CD4-positive, alpha-beta T cell (primary cell): Measurements from ENCODE around the gene COL25A1. TPM values are rescaled to one million over a fixed set of nuclear protein-coding genes. Genes with fewer than 3 reads are reported as not detected.

ENCODE experiments used
- ATAC-seq: fragments of 200-7000 bp; cut with Tn5 transposase; one replicate; pipeline ENCODE4 v1.10.0; 2022; ENCODE audit warnings: mild to moderate bottlenecking; ENCODE audit not compliant: poor library complexity
- CTCF ChIA-PET: fragments of 350-600 bp; sonication (Branson Sonifier 250); formaldehyde crosslinking; loops from one replicate; lab custom pipeline; 2021; ENCODE audit warnings: antibody characterized with exemption, inconsistent platforms; lab: Charles Lee
- POLR2A ChIA-PET: fragments of 350-600 bp; sonication (Branson Sonifier 250); formaldehyde crosslinking; loops from one replicate; lab custom pipeline; 2021; ENCODE audit warnings: antibody characterized with exemption, inconsistent platforms; lab: Charles Lee
- DNase-seq, 14 experiments: peaks; one replicate each; pipeline ENCODE4 v3.0.0-alpha.2; 2013 to 2020; ENCODE audit warnings: mixed read lengths in 2 of 14
- H3K27ac ChIP-seq, 2 donors: one replicate each; pipeline versions ENCODE4 v1.5.1 to v1.7.0; 2013; ENCODE audit warnings: low read length in 2 of 2, low read depth in 1 of 2, mild to moderate bottlenecking in 1 of 2
- H3K27me3 ChIP-seq, 2 experiments: 1 replicate in 1 of 2; 2 replicates in 1 of 2; pipeline versions ENCODE4 v1.6.1 to v1.7.0; 2013; ENCODE audit warnings: low read length in 2 of 2, control low read depth in 1 of 2, mild to moderate bottlenecking in 1 of 2, moderate library complexity in 1 of 2; ENCODE audit not compliant: insufficient read depth in 2 of 2, control insufficient read depth in 1 of 2
- H3K36me3 ChIP-seq: one replicate; pipeline ENCODE4 v1.6.1; 2013; ENCODE audit warnings: low read length, control low read depth; ENCODE audit not compliant: insufficient read depth
- H3K4me1 ChIP-seq: one replicate; pipeline ENCODE4 v1.6.1; 2013; ENCODE audit warnings: low read length, control low read depth; ENCODE audit not compliant: insufficient read depth
- H3K4me3 ChIP-seq: one replicate; pipeline ENCODE4 v1.5.1; 2013; ENCODE audit warnings: mild to moderate bottlenecking, low read length, moderate library complexity
- H3K9me3 ChIP-seq, 2 experiments: 1 replicate in 1 of 2; 2 replicates in 1 of 2; pipeline versions ENCODE4 v1.6.1 to v1.7.0; 2013; ENCODE audit warnings: low read length in 2 of 2, mild to moderate bottlenecking in 2 of 2, control low read depth in 1 of 2, moderate library complexity in 1 of 2; ENCODE audit not compliant: control insufficient read depth in 1 of 2, insufficient read depth in 1 of 2
- H3K27ac Mint-ChIP-seq: one replicate; pipeline ENCODE4 v1.8.0; 2020; ENCODE audit warnings: mixed read lengths
- H3K27me3 Mint-ChIP-seq: one replicate; pipeline ENCODE4 v1.8.0; 2021; ENCODE audit warnings: mixed read lengths
- H3K36me3 Mint-ChIP-seq: one replicate; pipeline ENCODE4 v1.8.0; 2021; ENCODE audit warnings: low read depth, mixed read lengths
- H3K4me1 Mint-ChIP-seq: one replicate; pipeline ENCODE4 v1.8.0; 2021; ENCODE audit warnings: low read depth, mixed read lengths
- H3K4me3 Mint-ChIP-seq: one replicate; pipeline ENCODE4 v1.8.0; 2020; ENCODE audit warnings: mild to moderate bottlenecking, mixed read lengths
- H3K9me3 Mint-ChIP-seq: one replicate; pipeline ENCODE4 v1.8.0; 2020; ENCODE audit warnings: mixed read lengths
- CTCF ChIP-seq: fragments of 200-600 bp; IDR thresholded peaks from one replicate; pipeline ENCODE4 v1.8.0; 2022; ENCODE audit warnings: antibody characterized with exemption, mild to moderate bottlenecking
- intact Hi-C, 2 experiments: fragments of 100-400 bp; cut with DNase I in 1 of 2; cut with micrococcal nuclease in 1 of 2; formaldehyde crosslinking; loops; one replicate each; pipeline versions ENCODE4 v1.15.1 to v1.9.0; 2023 to 2025; cut with DNase I, micrococcal nuclease
- total RNA-seq, 174 experiments: library from RNA in 2 of 174; stranded (reverse) in 2 of 174; gene quantifications; one replicate each; pipeline ENCODE4 v1.2.3 and lab custom pipeline; 2021 to 2026

COL25A1 gene
- total RNA-seq, 2 experiments from 2014 or later, result 0.42 TPM; not detected in 1

DNA sequence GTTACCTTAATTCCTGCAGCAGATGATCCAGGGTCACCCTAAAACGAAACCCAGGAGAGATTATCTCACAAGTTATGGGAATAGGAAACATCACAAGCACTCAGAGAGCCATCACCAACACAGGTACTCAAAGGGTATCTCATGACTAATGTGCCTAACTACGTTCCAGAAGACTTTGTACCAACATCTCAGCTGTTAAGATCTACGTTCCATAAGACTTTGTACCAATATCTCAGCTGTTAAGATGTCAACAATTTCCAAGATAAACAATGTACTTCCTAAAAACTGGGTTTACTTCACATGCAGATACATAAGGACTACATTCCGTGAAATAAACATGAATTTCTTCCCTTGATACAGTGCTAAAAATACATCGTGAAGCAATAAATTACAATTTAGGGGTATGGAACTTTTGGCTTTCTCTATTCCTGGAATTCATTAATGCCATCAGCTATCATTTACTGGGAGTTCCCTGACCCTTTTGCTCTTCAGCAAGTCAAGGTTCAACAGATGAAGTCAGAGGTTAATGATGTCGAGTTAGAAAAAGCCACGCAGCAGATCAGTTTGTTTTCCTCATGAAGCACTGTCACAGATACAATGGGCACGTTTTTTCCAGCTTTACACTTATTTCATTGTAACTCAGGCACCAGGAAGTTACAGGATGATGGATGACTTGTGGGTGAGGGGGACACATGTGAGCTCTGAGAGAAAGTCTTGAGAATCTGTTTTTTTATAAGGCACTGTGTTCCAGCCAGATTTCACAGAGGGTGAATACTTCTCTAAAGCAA lies 412.6 kb downstream of the COL25A1 start:
- CTCF ChIA-PET, result no interaction called here
- POLR2A ChIA-PET, result no interaction called here
- ATAC-seq, result no peak

GRCh38 chr4:108888769-108889168 lies 413.7 kb downstream of the COL25A1 start:
- intact Hi-C loops, result no loop called here
- DNase-seq (no peak), ATAC-seq (no peak)
- Mint-ChIP-seq H3K36me3 (no peaks in the 10 kb centered on the region), H3K4me1 (no peaks in the 10 kb centered on the region), H3K27me3 (peaks cover 4% of the 10 kb centered on the region), H3K9me3 (no peaks in the 10 kb centered on the region), H3K27ac (no peak overlapping the region), H3K4me3 (no peak overlapping the region)
- no peak for TF ChIP-seq CTCF
- Histone ChIP-seq H3K4me3 (no peak overlapping the region), H3K9me3 (no peaks in the 10 kb centered on the region), H3K4me1 (no peaks in the 10 kb centered on the region), H3K27me3 (no peaks in the 10 kb centered on the region), H3K27ac (no peak overlapping the region), H3K36me3 (no peaks in the 10 kb centered on the region)
- CTCF ChIA-PET, result no interaction called here
- POLR2A ChIA-PET, result no interaction called here

More for the DNA sequence above, 412.6 kb downstream of the COL25A1 start:
- intact Hi-C loops, result no loop called here
- H3K4me3 ChIP-seq, result no peak overlapping the region
- no peak for TF ChIP-seq CTCF
- no peaks in the 10 kb centered on the region for H3K4me1 ChIP-seq
- Mint-ChIP-seq H3K27ac (no peak overlapping the region), H3K36me3 (no peaks in the 10 kb centered on the region), H3K4me3 (no peak overlapping the region), H3K27me3 (peaks cover 4% of the 10 kb centered on the region), H3K9me3 (no peaks in the 10 kb centered on the region), H3K4me1 (no peaks in the 10 kb centered on the region)
- DNase-seq, result no peak
- H3K27ac ChIP-seq, result no peak overlapping the region
- H3K9me3 ChIP-seq, result no peaks in the 10 kb centered on the region
- no peaks in the 10 kb centered on the region for H3K27me3 ChIP-seq
- no peaks in the 10 kb centered on the region for H3K36me3 ChIP-seq

DNA sequence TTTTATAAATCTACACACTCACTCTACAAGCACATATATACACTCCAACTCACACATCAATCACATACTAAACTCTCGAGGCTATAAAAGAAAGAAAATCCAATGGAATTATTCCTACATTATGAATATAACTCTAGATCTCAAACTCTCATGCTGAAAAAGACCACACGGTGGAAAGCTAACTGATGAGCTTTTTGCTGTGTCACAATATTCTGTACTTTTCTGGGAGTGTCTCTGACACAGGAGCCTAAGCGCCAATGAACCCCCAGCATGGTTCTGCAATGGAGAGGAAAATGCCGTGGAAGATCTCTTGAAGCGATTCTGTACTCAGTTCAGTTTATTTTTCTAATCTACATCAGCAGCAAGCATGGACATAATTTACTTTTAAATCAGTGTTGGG lies 415.4 kb downstream of the COL25A1 start:
- CTCF ChIA-PET, result no interaction called here

More for the DNA sequence above, 415.4 kb downstream of the COL25A1 start:
- intact Hi-C loops, result no loop called here
- Histone ChIP-seq H3K27me3 (no peaks in the 10 kb centered on the region), H3K27ac (no peak overlapping the region), H3K36me3 (no peaks in the 10 kb centered on the region), H3K4me3 (no peak overlapping the region), H3K9me3 (no peaks in the 10 kb centered on the region), H3K4me1 (no peaks in the 10 kb centered on the region)
- no peaks in the 10 kb centered on the region for H3K36me3 Mint-ChIP-seq
- peaks cover 4% of the 10 kb centered on the region for H3K27me3 Mint-ChIP-seq
- H3K27ac Mint-ChIP-seq, result no peak overlapping the region
- ATAC-seq (no peak), DNase-seq (no peak)
- no peak overlapping the region for H3K4me3 Mint-ChIP-seq
- no peak for TF ChIP-seq CTCF
- no peaks in the 10 kb centered on the region for H3K4me1 Mint-ChIP-seq
- H3K9me3 Mint-ChIP-seq, result no peaks in the 10 kb centered on the region
- POLR2A ChIA-PET, result no interaction called here
